ENCODE measurements around the gene GCLM.

- no peak for TF ChIP-seq CTCF (IDR thresholded peaks at IDR 0.05; ENCODE audit: low read depth, low read length)
- no peak for TF ChIP-seq POLR2A (IDR thresholded peaks at IDR 0.05; ENCODE audit: extremely low read depth, insufficient read length)
Measured at GRCh38 chr1:93848350-93848883, 60.8 kb downstream of the GCLM start.

Data from NB4 (cell line).